ENCODE measurements around the gene CTNNBIP1. TPM values are rescaled to one million over a fixed set of nuclear protein-coding genes. Genes with fewer than 3 reads are reported as not detected.

Gene CTNNBIP1
- total and polyA plus RNA-seq, 9 of the 15 experiments (the other 6 are each of a cell fraction or from before 2014, with no cell fraction given) = 0.65 to 29.2 (median 14.7) TPM

DNA sequence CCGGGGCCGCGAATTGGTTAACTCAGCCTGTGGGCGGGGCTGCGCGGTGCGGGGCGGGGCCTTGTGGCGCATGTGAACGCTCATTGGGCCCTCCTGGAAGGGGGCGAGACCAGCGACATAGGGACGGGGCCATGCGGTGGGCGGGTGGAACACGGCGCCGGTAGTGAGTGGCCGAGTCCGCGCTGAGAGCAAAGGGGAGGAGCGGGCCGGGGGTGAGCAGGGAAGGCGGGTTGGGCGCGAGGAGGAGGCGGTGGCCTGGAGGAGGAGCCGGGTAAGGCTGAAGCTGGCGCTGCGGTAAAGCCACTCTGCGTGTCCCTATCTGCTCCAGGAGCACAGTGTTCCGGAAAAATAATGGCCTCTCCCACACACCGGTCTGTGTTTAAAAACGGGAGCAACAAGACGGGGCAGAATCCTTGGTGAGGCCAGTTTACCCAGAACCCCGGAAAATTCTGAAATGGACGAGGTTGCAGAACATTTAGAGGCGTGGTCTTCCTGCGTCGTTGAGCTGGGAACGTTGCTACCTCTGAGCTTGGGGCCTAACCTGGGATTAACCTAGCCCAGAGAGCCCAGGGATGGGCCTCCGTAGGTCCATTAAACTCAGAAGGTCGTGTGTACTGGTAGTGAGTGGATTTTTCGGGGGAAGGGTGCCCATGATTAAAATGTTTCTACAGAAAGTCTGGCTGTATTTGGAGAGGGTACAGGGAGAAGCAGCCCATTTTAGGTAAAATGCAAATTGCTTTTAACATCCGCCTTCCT lies 532 bp upstream of the CTNNBIP1 start (continued):
- TF ChIP-seq, protein P1, sequence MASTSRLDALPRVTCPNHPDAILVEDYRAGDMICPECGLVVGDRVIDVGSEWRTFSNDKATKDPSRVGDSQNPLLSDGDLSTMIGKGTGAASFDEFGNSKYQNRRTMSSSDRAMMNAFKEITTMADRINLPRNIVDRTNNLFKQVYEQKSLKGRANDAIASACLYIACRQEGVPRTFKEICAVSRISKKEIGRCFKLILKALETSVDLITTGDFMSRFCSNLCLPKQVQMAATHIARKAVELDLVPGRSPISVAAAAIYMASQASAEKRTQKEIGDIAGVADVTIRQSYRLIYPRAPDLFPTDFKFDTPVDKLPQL (IDR thresholded peaks at IDR 0.05; ENCODE audit: extremely low read depth, insufficient read length) = no peak
- TF ChIP-seq ILF3 (IDR thresholded peaks at IDR 0.05; ENCODE audit: borderline replicate concordance) (no peak), CC2D1A (IDR thresholded peaks at IDR 0.05) (0 out of 2 replicates have a peak, but pooled peaks have one; percentile 18), SRSF9 (IDR thresholded peaks at IDR 0.05; ENCODE audit: borderline replicate concordance, low read depth, low read length) (no peak), AFF4 (CRISPR knock-in tag; IDR thresholded peaks at IDR 0.05) (0 out of 2 replicates have a peak, but pooled peaks have one; percentile 38), HDAC1 (IDR thresholded peaks at IDR 0.05) (peak in 1 of 2 experiments; percentile 68; a peak in 2 of 4 replicates), BRF1 (IDR thresholded peaks at IDR 0.05; ENCODE audit: borderline replicate concordance, extremely low read depth, insufficient read length) (no peak), ZEB2 (IDR thresholded peaks at IDR 0.05) (0 out of 2 replicates have a peak, but pooled peaks have one; percentile 23), SRF (CRISPR knock-in tag; IDR thresholded peaks at IDR 0.05) (peak; percentile 66 to 93; a peak in 2 of 4 replicates), HIVEP1 (CRISPR knock-in tag; IDR thresholded peaks at IDR 0.05) (no peak), FOS (IDR thresholded peaks at IDR 0.05; ENCODE audit: extremely low read depth, insufficient read length) (peak; percentile 15), PRDM10 (IDR thresholded peaks at IDR 0.05; ENCODE audit: partially characterized antibody) (peak; percentile 97), DPF2 (IDR thresholded peaks at IDR 0.05) (peak; percentile 59; the same call in 1 of the 2 replicates), PHB (CRISPR knock-in tag; IDR thresholded peaks at IDR 0.05) (no peak)
- TF ChIP-seq, protein P2, sequence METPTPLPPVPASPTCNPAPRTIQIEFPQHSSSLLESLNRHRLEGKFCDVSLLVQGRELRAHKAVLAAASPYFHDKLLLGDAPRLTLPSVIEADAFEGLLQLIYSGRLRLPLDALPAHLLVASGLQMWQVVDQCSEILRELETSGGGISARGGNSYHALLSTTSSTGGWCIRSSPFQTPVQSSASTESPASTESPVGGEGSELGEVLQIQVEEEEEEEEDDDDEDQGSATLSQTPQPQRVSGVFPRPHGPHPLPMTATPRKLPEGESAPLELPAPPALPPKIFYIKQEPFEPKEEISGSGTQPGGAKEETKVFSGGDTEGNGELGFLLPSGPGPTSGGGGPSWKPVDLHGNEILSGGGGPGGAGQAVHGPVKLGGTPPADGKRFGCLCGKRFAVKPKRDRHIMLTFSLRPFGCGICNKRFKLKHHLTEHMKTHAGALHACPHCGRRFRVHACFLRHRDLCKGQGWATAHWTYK (CRISPR knock-in tag; IDR thresholded peaks at IDR 0.05) = 0 out of 2 replicates have a peak, but pooled peaks have one; percentile 44
- TF ChIP-seq, protein P3, sequence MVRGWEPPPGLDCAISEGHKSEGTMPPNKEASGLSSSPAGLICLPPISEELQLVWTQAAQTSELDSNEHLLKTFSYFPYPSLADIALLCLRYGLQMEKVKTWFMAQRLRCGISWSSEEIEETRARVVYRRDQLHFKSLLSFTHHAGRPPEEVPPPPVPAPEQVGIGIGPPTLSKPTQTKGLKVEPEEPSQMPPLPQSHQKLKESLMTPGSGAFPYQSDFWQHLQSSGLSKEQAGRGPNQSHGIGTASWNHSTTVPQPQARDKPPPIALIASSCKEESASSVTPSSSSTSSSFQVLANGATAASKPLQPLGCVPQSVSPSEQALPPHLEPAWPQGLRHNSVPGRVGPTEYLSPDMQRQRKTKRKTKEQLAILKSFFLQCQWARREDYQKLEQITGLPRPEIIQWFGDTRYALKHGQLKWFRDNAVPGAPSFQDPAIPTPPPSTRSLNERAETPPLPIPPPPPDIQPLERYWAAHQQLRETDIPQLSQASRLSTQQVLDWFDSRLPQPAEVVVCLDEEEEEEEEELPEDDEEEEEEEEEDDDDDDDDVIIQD (CRISPR knock-in tag; IDR thresholded peaks at IDR 0.05) = no peak
